OCI-LY7 (cell line): Measurements from ENCODE around the gene MREG.

Experiments
- CTCF ChIP-seq: fragments of 200-600 bp; sonication (generic); conservative IDR thresholded peaks from 2 replicates; pipeline ENCODE4 v1.5.1; 2014; ENCODE audit warnings: mild to moderate bottlenecking, antibody characterized with exemption, low read length, moderate library complexity, mixed read lengths
- EZH2phosphoT487 ChIP-seq: fragments of 200-600 bp; sonication (generic); IDR thresholded peaks from 2 replicates; pipeline ENCODE4 v1.6.1; 2018; ENCODE audit warnings: low read depth, borderline replicate concordance, mild to moderate bottlenecking, mixed run types, antibody characterized with exemption, low read length, moderate library complexity, mixed read lengths

GRCh38 chr2:215966951-215967350, 46.4 kb downstream of the MREG start:
- no peak for TF ChIP-seq EZH2phosphoT487
- no peak for TF ChIP-seq CTCF
